RKO (cell line): Measurements from ENCODE around the gene JAM3.

Experiments used
- DNase-seq: peaks from one replicate; pipeline ENCODE4 v3.0.0-alpha.2; 2016; ENCODE audit warnings: low spot score

The JAM3 gene

DNA sequence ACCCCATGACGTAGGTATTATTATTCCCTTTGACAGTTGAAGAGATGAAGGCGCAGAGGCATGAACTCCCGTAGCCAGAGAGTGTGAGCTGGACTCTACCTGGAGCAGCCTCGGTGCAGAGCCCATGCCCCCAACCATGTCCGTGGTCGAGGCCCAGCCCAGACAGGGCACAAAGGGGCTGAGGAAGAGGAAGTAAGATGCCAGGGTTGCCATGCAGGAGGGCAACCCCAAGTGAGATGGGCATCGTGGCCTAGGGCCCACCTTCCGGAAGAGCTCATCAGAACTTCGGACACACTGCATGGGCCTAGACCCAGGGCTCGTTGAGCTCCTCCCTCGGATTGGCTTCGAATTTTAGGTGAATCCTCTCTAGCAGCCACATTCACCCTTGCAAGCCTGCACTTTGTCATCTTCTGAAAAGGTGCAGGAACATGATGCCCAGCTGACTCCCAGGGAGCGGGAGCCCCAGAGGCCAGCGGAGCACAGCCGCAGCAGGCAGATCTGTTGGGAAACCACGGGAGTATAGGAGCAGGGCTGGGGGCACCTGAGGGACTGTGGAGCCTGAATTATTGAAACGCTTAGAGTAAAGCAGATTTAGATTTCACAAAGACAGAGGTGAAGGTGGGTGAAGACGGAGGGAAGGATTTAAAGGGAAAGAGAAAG is 29.0 kb upstream of the JAM3 start:
- DNase-seq, result no peak

- no peak for DNase-seq
Measured at GRCh38 chr11:134040386-134041302, 28.2 kb upstream of the JAM3 start.

GRCh38 chr11:134041349-134041748 is 27.5 kb upstream of the JAM3 start:
- no peak for DNase-seq

DNA sequence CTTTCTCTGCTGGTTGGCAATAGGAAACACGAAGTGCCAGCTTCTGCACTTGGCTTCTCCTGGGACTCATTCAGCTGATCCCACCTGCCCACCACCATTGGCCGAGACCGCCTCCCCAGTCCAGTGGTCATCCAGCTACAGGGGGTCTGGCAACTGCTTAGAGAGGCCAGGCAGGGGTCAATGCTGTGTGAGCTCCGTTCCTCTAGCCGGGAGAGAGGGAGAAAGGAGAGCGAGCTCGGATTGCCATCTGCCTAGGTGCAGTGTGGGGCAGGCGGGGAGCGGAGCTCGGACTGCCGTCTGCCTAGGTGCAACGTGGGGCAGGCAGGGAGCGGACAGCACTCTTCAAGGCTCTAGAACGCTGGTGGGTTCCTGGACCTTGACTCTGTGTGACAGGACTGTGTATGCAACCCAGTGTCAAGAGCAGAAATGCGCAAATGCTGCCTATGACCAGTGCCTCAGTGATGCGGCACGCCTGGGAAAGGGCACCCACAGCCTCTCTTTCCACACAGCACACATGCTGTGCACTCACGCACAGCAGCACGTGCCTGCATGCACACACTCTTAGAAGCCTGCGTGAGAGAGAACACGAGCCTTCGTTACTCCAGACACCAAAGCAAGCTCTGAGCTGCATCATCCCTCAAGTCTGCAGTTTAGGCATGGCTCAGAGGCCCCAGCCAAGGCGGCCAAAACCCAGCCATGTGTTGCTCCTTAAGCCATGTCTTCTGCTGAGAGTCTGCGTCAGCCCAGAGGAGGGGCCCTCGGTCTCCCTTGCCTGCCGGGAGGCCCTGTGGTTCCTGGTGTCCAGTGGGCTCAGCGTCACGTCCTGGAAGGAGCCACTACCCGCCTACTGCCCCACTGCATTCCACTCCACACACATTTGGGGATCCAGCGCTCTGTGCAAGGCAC is 26.8 kb upstream of the JAM3 start:
- no peak for DNase-seq

- DNase-seq, result no peak
Measured at GRCh38 chr11:134043821-134044420, 25.0 kb upstream of the JAM3 start.

DNA sequence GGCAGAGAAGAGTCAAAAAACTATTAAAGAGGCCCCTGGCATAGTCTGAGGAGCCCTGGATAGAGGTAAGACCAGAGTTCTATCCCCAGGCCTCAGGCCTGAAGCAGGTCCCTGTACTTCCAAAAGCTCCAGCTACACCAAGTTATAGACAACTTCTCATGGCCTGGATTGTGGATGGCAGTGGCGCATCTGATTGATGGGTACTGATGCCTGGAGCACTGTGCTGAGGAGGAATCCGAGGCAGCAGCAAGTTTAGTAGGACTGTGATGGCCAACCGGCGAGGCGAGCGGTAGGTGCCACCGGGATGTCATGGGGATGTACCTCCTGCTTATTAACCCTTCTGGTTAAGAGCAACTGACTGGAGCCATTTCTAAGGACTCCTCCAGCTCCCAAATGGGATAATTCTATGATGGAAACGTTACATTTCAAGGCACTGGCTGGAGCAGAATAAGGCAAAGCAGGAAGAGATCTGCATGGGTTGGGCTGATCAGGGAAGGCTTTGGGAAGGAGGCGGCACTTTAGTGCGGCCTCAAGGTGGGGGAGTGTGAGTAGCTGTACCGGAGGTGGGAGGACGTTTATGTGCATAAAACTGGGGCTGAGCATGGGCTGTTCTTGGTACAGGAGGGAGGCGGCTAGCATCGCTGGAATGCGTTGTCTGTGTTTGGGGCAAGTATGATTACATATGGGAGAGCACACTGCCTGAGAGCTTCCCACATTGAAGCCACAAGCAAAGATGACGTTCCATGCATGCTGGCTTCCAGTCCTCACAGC is 24.2 kb upstream of the JAM3 start:
- DNase-seq, result no peak

GRCh38 chr11:134045799-134046635 is 22.9 kb upstream of the JAM3 start:
- DNase-seq, result no peak

- no peak for DNase-seq
Measured at GRCh38 chr11:134046681-134047449, 22.0 kb upstream of the JAM3 start.

- no peak for DNase-seq
Measured at GRCh38 chr11:134047586-134047999, 21.3 kb upstream of the JAM3 start.

GRCh38 chr11:134048028-134048427 is 20.8 kb upstream of the JAM3 start:
- no peak for DNase-seq

DNA sequence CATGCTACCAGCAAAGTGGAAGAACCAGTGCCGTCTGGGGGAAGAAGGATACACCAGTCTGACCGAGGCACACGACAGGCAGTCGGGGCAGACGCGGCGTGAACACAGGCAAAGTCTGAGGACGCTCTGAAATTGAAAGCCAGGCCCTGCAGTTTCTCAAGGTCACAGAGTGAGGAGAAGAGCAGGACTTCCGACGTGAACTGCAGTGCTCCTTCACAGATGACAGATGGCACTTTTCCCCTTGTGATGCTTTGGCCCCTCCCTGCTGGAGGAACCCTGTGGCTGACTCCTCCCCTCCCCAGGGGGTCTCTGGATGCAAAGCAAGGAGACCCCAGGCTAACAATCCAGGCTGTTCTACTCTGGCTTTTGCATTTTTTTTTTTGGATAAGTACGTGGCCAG is 19.6 kb upstream of the JAM3 start:
- DNase-seq, result peak; percentile 35

GRCh38 chr11:134050541-134051383 is 18.1 kb upstream of the JAM3 start:
- DNase-seq, result peak; percentile 62

DNA sequence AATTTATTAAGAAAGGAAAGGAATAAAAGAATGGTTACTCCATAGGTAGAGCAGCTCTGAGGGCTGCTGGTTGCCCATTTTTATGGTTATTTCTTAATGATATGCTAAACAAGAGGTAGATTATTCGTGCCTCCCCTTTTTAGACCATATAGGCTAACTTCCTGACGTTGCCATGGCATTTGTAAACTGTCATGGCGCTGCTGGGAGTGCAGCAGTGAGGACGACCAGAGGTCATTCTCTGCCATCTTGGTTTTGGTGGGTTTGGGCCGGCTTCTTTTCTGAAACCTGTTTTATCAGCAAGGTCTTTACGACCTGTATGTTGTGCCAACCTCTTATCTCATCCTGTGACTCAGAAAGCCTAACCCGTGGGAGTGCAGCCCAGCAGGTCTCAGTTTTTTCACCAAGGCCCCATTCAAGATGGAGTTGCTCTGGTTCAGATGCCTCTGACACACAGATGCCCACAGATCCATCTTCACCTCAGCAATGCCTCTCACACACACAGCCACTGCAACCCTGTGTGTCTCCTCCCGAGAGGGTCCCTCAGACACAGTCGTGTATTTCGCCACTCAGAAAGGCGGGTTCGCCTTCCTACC is 16.4 kb upstream of the JAM3 start:
- no peak for DNase-seq

- no peak for DNase-seq
Measured at GRCh38 chr11:134052988-134053945, 15.6 kb upstream of the JAM3 start.

- no peak for DNase-seq
Measured at GRCh38 chr11:134055029-134055428, 13.8 kb upstream of the JAM3 start.

- no peak for DNase-seq
Measured at GRCh38 chr11:134060316-134060715, 8.6 kb upstream of the JAM3 start.
